Caco-2 (cell line): ENCODE measurements around the gene RAB11FIP4. TPM values are rescaled to one million over a fixed set of nuclear protein-coding genes. Genes with fewer than 3 reads are reported as not detected.

Experiments
- BruUV-seq: library from RNA; stranded (reverse); fragments of 400-500 nt; replicated peaks from 2 replicates; lab custom pipeline; 2021; lab: Mats Ljungman, UMichigan
- CTCF ChIA-PET: fragments of 300-600 bp; sonication (Branson Sonifier 250); formaldehyde crosslinking; loops from one replicate; lab custom pipeline; 2022; ENCODE audit warnings: antibody characterized with exemption; lab: Charles Lee
- POLR2A ChIA-PET: fragments of 300-600 bp; sonication (Branson Sonifier 250); formaldehyde crosslinking; loops from one replicate; lab custom pipeline; 2022; ENCODE audit warnings: antibody characterized with exemption; lab: Charles Lee
- DNase-seq, 2 experiments: peaks; one replicate each; pipeline versions ENCODE4 v3.0.0 to v3.0.0-alpha.2; 2020 to 2022
- H3K27me3 ChIP-seq: replicated peaks from 2 replicates; pipeline ENCODE4 v1.6.0; 2011; ENCODE audit warnings: low read length; ENCODE audit not compliant: control insufficient read depth, insufficient read depth
- H3K36me3 ChIP-seq: 2 replicates; pipeline ENCODE4 v1.5.1; 2011; ENCODE audit warnings: low read length; ENCODE audit not compliant: control insufficient read depth, insufficient read depth
- H3K4me1 ChIP-seq: fragments of 250-450 bp; sonication (Bioruptor Pico); 2 replicates; pipeline ENCODE4 v1.5.1; 2020; ENCODE audit warnings: mild to moderate bottlenecking
- H3K4me3 ChIP-seq: 2 replicates; pipeline ENCODE4 v1.5.1; 2011; ENCODE audit warnings: low read depth, mild to moderate bottlenecking, control low read depth, low read length
- H3K9me3 ChIP-seq: fragments of 250-450 bp; sonication (Bioruptor Pico); 2 replicates; pipeline ENCODE4 v1.5.1; 2020; ENCODE audit warnings: mild to moderate bottlenecking, moderate library complexity
- H3K27ac Mint-ChIP-seq: one replicate; pipeline ENCODE4 v1.8.0; 2022; ENCODE audit warnings: mixed read lengths; ENCODE audit not compliant: unreplicated experiment
- H3K27me3 Mint-ChIP-seq: one replicate; pipeline ENCODE4 v1.8.0; 2022; ENCODE audit warnings: mixed read lengths; ENCODE audit not compliant: insufficient read depth, unreplicated experiment
- H3K36me3 Mint-ChIP-seq: one replicate; pipeline ENCODE4 v1.8.0; 2022; ENCODE audit warnings: mild to moderate bottlenecking, mixed read lengths; ENCODE audit not compliant: insufficient read depth, unreplicated experiment
- H3K4me1 Mint-ChIP-seq: one replicate; pipeline ENCODE4 v1.8.0; 2022; ENCODE audit warnings: low read depth, mixed read lengths; ENCODE audit not compliant: unreplicated experiment
- H3K4me3 Mint-ChIP-seq: one replicate; pipeline ENCODE4 v1.8.0; 2022; ENCODE audit warnings: mild to moderate bottlenecking, moderate library complexity, mixed read lengths; ENCODE audit not compliant: unreplicated experiment
- H3K9me3 Mint-ChIP-seq: one replicate; pipeline ENCODE4 v1.8.0; 2022; ENCODE audit warnings: mixed read lengths; ENCODE audit not compliant: unreplicated experiment
- CTCF ChIP-seq, 2 experiments: fragments of 200-600 bp in 1 of 2; IDR thresholded peaks; 1 replicate in 1 of 2; 2 replicates in 1 of 2; pipeline versions ENCODE4 v1.5.1 to v1.8.0; 2011 to 2022; ENCODE audit warnings: antibody characterized with exemption in 1 of 2, control low read depth in 1 of 2, inconsistent platforms in 1 of 2, low read depth in 1 of 2, low read length in 1 of 2, mild to moderate bottlenecking in 1 of 2, moderate library complexity in 1 of 2; ENCODE audit not compliant: insufficient read depth in 1 of 2, severe bottlenecking in 1 of 2, unreplicated experiment in 1 of 2
- intact Hi-C: fragments of 100-400 bp; cut with micrococcal nuclease; formaldehyde crosslinking; loops from one replicate; pipeline ENCODE4 v1.10.0; 2022; ENCODE audit not compliant: unreplicated experiment
- total RNA-seq: library from RNA; stranded (reverse); gene quantifications from 2 replicates; pipeline ENCODE4 v1.2.3, GENCODE V29; 2022

Gene RAB11FIP4
- total RNA-seq, 1 experiment from 2014 or later, result 90.3 TPM

- H3K9me3 Mint-ChIP-seq, result no peaks in the 10 kb centered on the region
Measured at GRCh38 chr17:31528291-31528874, 136.9 kb downstream of the RAB11FIP4 start.

GRCh38 chr17:31529841-31530251, 138.4 kb downstream of the RAB11FIP4 start:
- TF ChIP-seq CTCF (IDR thresholded peaks at IDR 0.05; ENCODE audit: insufficient read depth in 1 of 2, low read depth in 1 of 2, low read length in 1 of 2, severe bottlenecking in 1 of 2, unreplicated experiment in 1 of 2), result no peak
- no peak for DNase-seq
- Mint-ChIP-seq H3K36me3 (peaks cover 62% of the 10 kb centered on the region), H3K27ac (no peak overlapping the region), H3K9me3 (no peaks in the 10 kb centered on the region), H3K27me3 (no peaks in the 10 kb centered on the region), H3K4me1 (no peaks in the 10 kb centered on the region), H3K4me3 (no peak overlapping the region)
- H3K27me3 ChIP-seq, result no peaks in the 10 kb centered on the region
- no peaks in the 10 kb centered on the region for H3K4me1 ChIP-seq
- no peaks in the 10 kb centered on the region for H3K9me3 ChIP-seq
- intact Hi-C loops, result loop anchor here (10.0 kb wide), 1 partner anchor 55 kb away; no protein-coding TSS in a partner anchor
- no peak overlapping the region for H3K4me3 ChIP-seq
- peaks cover 9% of the 10 kb centered on the region for H3K36me3 ChIP-seq
- CTCF ChIA-PET, result no interaction called here
- no TSS peak for BruUV-seq
- POLR2A ChIA-PET, result no interaction called here

More at GRCh38 chr17:31528291-31528874, 136.9 kb downstream of the RAB11FIP4 start:
- Mint-ChIP-seq H3K4me3 (no peak overlapping the region), H3K36me3 (peaks cover 68% of the 10 kb centered on the region), H3K27ac (no peak overlapping the region), H3K27me3 (no peaks in the 10 kb centered on the region), H3K4me1 (no peaks in the 10 kb centered on the region)
- H3K9me3 ChIP-seq, result no peaks in the 10 kb centered on the region
- intact Hi-C loops, result loop anchor here (10.0 kb wide), 1 partner anchor 56 kb away; no protein-coding TSS in a partner anchor
- H3K36me3 ChIP-seq, result peaks cover 17% of the 10 kb centered on the region
- TF ChIP-seq CTCF (IDR thresholded peaks at IDR 0.05; ENCODE audit: insufficient read depth in 1 of 2, low read depth in 1 of 2, low read length in 1 of 2, severe bottlenecking in 1 of 2, unreplicated experiment in 1 of 2), result no peak
- POLR2A ChIA-PET, result no interaction called here
- no peaks in the 10 kb centered on the region for H3K4me1 ChIP-seq
- no peak for DNase-seq
- no TSS peak for BruUV-seq
- CTCF ChIA-PET, result interaction anchor here (1.5 kb wide), 1 partner anchor 9 kb away, joined by 4 read pairs; no protein-coding TSS in a partner anchor
- H3K27me3 ChIP-seq, result no peaks in the 10 kb centered on the region
- H3K4me3 ChIP-seq, result no peak overlapping the region

DNA sequence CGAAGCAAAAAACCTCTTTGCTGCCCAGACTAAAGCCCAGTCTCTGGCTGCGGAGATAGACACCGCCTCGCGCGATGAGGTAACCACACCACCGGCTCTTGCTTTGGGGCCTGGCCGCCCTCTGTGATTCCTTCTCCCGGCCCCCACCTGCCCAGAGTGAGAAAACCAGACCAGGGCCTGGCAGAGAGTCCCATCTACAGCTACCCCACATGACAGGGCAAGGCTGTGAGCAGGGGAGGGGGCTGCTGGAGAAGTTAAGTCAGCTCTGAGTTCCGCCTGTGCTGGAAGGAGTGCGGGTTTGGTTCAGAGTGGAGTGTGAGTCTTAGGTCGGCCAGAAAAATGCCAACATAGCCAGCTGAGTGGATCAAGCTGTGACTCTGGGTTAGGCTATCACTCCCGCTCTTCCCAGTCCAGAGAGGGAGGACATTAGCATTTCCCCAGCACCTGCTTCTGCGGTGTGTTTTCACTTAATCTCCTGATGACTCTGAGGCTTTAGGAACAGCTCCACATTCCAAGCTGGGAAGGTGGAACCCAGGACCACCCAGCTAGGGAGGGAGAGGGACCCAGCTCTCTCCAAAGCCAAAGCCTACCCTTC, 139.0 kb downstream of the RAB11FIP4 start:
- H3K27me3 ChIP-seq, result no peaks in the 10 kb centered on the region
- Mint-ChIP-seq H3K4me3 (no peak overlapping the region), H3K4me1 (no peaks in the 10 kb centered on the region), H3K27me3 (no peaks in the 10 kb centered on the region), H3K36me3 (peaks cover 55% of the 10 kb centered on the region), H3K9me3 (no peaks in the 10 kb centered on the region), H3K27ac (no peak overlapping the region)
- H3K4me3 ChIP-seq, result no peak overlapping the region
- no peaks in the 10 kb centered on the region for H3K4me1 ChIP-seq
- BruUV-seq, result no TSS peak
- no peaks in the 10 kb centered on the region for H3K9me3 ChIP-seq
- peaks cover 9% of the 10 kb centered on the region for H3K36me3 ChIP-seq
- no peak for TF ChIP-seq CTCF (IDR thresholded peaks at IDR 0.05; ENCODE audit: insufficient read depth in 1 of 2, low read depth in 1 of 2, low read length in 1 of 2, severe bottlenecking in 1 of 2, unreplicated experiment in 1 of 2)
- ChIA-PET CTCF (interaction anchor here (0.9 kb wide), 1 partner anchor 91 kb away, joined by 3 read pairs; no protein-coding TSS in a partner anchor), POLR2A (no interaction called here)
- intact Hi-C loops, result no loop called here
- no peak for DNase-seq
